ENCODE measurements around the gene SASS6.

The SASS6 gene

DNA sequence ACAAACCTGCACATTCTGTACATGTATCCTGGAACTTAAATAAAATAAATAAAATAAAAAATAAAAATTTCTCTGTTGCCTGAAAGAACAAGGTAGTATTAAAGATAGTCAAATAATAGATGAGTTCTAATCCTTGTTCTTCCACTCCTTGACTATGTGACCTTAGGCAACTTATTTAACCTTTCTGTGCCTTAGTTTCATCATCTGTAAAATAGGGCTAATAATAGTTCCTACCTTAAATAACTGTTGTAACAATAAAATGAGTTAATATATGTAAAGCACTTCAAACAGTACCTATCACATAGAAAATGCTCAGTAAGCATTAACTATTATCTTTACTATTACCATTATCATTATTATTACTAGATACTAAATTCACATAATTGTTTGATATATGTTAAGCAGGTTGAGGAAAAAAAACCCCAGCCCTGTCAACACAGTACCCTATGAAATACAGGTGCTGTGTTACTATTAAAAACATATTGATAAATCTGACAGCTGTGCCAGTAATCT, 23.1 kb downstream of the SASS6 start:
- DNase-seq (ENCODE audit: low read depth in 1 of 2, low spot score in 1 of 2): no peak

DNA sequence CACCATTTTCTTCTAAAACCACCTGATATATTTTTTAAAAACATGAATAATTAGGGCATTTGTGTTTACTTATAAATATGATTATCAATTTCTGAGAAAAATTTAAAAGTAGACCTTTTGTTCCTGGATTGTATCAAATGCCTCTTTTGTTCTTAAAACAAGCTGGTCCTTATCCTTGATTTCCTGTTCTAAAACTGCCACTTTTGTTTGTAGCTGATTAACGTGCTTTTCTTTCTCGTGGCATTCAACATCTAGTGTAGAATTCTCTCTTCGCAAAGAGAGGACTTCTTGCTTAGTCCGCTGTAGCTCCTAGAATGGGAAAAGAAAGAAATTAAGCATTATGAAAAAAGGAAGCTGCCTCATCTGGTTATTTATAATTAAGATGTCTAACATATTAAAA, 25.0 kb downstream of the SASS6 start:
- no peak for DNase-seq (ENCODE audit: low read depth in 1 of 2, low spot score in 1 of 2)

DNA sequence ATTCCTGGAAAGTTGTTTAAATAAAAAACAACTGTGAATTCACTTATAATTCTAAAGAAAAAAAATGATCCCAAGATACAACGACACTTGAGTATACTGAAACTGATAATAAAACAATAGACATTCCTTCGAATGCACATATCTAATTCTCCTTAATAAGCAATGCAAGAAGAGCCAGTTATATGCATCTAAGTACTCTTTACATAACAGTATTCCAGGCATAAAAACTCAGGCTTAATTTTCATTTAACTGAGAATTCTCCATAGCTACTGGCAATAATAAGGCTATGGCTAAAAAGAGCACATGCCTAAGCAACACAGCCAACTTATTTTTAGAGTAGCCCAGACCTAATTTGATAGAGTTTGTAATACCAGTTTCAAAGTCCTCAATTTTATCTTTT, 31.2 kb downstream of the SASS6 start:
- DNase-seq (ENCODE audit: low read depth in 1 of 2, low spot score in 1 of 2): no peak

DNA sequence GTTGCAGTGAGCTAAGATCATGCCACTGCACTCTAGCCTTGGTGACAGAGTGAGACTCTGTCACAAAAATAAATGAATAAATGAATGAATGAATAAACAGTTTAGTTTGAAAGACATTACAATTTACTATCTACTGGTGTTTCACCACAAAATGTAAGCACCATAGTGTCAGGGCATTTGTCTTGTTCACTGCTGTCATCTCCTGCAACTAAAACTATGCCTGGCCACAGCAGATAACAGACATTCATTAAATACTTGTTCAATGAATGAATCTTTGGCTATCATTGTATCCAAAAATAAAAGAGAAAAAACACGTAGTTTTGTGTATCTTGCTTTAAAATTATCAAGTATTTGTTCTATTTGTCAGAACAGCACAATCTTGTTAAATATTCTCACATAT, 32.5 kb downstream of the SASS6 start:
- DNase-seq (ENCODE audit: low read depth in 1 of 2, low spot score in 1 of 2): no peak

DNA sequence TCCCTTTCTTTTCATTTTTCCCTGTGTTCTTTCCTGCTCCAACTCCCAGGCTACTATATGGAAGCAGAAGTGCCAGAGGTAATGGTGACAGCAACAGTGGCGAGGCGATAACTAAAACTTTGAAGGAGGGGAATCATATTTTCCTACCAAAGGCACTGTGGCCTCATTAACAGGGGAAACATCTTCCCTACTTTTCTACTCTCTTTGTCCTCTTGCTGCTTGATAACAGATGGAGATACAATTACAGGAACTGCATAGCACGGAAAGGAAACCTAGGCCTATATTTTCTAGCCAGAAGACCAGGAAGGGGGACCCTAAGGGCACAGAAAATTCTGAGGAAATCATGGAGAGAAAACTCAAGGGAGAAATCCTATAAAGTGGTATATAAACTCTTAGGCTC, 42.3 kb downstream of the SASS6 start:
- no peak for DNase-seq (ENCODE audit: low read depth in 1 of 2, low spot score in 1 of 2)

DNA sequence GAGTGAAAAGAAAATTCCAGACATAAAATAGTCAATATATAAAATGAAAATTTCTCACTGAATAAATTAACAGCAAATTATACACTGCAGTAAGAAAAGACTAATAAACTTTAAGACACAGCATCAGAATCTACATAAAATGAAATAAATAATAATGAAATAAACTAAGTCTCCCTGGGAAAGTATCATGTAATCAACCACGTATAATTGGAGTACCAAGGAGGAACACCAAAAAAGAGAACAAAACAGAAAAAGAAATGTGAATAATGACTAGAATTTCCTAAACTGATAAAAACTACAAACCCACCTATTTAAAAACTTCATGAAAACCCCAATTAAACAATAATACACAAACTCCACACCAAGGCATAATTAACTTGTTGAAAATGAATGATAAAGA, 43.6 kb downstream of the SASS6 start:
- DNase-seq (ENCODE audit: low read depth in 1 of 2, low spot score in 1 of 2): no peak

DNA sequence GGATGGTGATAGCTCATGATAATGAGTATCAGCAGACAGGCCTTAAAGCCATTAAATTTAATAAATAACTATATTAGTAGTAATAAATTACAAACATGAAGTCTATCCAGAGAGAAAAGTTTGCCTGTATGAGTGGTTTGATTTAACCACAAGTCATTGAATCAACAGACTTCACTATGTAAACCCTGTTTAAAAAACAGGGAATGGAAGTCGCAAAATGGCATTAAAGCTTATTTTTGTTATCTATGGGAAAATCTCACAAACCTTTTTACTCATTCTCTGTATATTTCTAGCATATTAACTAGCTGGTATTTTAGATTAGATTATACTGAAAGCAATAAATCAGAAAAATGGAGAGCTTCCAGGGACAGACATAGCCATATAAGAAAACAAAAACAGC, 45.3 kb downstream of the SASS6 start:
- DNase-seq (ENCODE audit: low read depth in 1 of 2, low spot score in 1 of 2): no peak

DNA sequence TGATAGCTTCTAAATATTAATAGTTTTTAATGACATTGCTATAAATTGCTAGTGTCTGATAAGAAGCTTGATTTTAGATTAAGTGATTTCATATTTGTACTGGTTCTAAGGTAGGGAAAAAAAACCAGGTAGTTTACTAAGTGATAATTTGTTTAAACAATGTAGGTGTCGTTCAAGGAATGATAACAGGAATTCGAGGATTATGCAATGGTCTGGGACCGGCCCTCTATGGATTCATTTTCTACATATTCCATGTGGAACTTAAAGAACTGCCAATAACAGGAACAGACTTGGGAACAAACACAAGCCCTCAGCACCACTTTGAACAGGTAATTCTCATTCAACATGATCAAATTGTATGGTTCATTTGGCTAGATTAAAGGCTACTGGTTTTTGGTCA, 52.4 kb downstream of the SASS6 start:
- no peak for DNase-seq (ENCODE audit: low read depth in 1 of 2, low spot score in 1 of 2)

DNA sequence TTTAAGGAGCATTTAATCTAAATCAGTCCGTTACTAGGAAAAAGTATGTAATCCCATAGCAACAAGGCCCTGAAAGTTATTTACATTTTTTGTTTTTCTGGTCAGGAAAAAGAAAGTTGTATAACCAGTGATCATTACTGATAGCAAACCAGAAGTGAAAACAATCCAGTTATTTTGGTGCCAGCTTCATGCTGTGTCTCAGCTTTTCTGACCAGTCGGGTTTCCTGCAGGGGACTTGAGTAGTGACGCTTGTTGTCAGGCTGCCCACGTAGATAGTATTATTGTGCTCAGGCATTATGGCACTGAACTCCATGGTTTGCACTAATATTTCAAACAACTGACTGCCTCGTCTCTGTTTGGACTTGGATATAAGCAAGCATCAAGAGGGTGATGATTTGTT, 55.2 kb downstream of the SASS6 start:
- DNase-seq (ENCODE audit: low read depth in 1 of 2, low spot score in 1 of 2): no peak

DNA sequence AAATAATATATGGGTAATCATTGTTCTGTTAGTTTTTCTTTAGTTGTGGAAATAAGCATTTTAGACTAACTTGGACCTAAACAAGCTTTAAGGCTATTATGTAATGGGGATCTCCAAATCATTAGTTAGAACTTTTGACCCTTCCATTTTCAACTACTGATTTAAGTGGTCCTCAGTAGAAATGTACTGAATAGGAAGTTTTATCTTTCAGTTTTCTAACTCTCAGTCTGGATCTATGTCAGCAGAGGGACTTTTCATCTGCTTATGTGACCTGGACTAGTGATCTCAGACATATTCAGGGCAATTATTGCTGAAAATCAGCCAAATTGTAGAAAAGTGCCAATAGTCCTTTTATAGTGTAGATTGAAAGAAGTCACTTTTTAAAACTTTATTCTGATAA, 56.0 kb downstream of the SASS6 start:
- DNase-seq (ENCODE audit: low read depth in 1 of 2, low spot score in 1 of 2): no peak

DNA sequence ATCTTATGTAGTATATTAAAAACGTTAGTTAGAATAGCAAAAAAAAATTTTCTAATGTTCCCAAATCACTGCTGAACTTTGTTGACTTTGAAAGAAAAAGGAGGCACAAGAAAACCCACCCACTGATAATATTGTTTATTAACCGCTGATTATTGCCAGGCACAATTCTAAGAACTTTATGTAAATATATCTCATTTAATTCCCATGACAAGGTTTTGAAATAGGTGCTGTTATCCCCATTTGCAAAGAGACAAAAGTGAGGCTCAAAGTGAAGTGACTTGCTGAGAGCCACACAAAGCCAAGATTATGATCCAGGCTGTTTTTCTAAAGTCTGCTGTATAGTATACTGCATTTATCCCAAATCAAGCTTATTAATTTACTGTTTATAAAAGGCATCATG, 56.4 kb downstream of the SASS6 start:
- no peak for DNase-seq (ENCODE audit: low read depth in 1 of 2, low spot score in 1 of 2)

DNA sequence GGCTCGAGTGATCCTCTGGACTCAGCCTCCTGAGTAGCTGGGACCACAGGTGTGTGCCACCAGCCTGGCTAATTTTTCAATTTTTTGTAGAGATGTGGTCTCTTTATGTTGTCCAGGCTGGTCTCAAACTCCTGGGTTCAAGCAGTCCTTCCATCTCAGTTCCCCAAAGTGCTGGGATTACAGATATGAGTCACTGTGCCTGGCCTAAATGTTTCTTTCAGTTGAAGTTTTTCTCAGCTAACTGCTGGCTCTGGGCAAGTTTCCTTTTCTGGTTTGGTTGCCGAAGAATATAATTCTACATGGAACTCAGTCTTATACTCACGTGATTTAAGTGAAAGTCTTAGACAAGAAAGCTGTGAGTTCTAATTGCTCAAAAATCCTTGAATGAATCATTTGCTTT, 57.0 kb downstream of the SASS6 start:
- DNase-seq (ENCODE audit: low read depth in 1 of 2, low spot score in 1 of 2): no peak

DNA sequence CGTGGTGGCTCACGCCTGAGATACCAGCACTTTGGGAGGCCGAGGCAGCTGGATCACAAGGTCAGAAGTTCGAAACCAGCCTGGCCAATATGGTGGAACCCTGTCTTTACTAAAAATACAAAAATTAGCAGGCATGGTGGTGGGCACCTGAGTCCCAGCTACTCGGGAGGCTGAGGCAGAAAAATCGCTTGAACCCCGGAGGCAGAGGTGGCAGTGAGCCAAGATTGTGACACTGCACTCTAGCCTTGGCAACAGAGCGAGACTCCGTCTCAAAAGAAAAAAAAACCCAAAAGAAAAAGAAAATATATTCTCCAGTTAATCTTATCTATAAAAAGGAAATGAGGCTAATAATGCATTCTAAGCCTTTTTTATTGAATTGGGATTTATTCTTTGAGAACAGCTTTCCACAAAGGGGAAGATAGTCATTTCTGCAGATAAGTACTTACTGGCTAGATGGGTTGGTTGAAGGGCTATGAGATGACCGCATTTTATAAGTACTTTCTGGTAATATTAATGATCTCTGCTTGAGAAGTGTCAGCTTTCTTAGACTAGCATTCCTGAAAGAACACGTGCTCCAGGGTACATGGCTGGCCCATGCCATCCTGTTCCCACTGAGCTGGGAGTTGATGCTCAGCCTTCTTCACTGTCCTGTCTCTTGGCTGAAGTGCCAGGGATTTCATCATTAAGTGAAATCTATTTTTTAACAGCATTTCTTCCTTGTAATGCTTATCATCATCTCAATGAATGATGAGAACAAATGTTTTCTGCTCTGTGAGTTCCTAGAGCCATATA, 57.9 kb downstream of the SASS6 start:
- DNase-seq (ENCODE audit: low read depth in 1 of 2, low spot score in 1 of 2): no peak

DNA sequence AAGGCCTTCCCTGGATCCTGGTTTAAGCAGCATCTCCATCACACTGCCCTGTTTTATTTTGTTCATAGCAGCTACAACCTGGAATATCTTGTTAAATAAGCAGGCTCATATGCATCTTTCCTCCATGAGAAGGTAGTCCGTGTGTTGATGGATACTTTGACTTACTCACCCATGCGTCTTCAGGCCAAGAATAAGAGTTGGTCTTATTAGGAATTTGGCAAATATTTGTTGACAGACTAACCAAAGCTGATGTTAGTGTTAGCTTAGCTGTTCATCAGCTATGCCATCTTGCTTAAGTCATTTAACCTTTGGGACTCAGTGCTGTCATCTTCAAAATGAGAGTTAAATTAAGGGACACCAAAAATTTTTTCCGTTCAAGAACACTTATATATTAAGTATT, 59.2 kb downstream of the SASS6 start:
- DNase-seq (ENCODE audit: low read depth in 1 of 2, low spot score in 1 of 2): no peak

DNA sequence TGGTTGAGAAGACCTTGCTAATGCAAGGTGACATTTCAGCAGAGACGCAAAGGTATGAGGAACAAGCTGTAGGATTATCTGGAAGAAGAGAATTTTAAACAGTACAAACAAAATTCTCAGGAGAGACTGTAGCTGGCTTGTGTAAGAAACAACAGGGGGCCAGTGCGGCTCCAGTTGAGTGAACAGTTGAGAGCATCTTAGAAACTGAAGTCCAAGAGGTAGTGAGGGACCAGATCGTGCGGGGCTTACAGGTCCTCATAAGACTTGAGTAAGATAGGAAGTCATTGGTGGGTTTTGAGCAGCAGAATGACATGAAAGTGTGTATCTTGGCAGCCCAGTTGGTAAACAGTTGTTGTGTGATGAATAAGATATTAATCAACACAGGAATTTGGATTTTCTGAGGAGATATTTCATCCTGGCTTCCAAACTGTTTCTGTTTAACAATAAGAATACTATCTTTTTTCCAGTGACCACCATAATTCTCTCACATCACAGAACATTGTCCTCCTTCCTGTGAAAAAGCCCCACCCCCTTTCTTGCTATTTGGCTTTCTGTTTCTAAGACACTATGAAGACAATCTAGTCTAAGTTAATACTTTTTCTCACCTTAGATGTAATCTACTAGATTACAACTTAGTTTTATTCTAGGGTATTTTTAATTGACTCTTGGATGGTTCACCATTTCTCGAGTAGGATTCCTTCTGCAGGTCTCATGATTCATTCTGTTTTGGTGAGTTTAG, 62.4 kb downstream of the SASS6 start:
- no peak for DNase-seq (ENCODE audit: low read depth in 1 of 2, low spot score in 1 of 2)

DNA sequence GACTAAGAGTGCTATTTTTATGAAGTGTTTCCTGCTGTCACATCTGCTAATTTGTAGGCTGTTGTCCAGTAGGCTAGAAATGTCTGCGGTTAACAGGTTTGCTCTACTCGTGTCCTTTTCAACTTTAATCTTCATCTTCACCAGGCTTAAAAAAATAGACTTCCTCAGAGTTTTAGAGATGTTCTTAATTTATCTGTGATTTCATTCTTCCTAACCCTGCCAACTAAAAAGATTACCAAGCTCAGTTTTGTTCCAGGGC, 66.8 kb downstream of the SASS6 start:
- no peak for DNase-seq (ENCODE audit: low read depth in 1 of 2, low spot score in 1 of 2)

DNA sequence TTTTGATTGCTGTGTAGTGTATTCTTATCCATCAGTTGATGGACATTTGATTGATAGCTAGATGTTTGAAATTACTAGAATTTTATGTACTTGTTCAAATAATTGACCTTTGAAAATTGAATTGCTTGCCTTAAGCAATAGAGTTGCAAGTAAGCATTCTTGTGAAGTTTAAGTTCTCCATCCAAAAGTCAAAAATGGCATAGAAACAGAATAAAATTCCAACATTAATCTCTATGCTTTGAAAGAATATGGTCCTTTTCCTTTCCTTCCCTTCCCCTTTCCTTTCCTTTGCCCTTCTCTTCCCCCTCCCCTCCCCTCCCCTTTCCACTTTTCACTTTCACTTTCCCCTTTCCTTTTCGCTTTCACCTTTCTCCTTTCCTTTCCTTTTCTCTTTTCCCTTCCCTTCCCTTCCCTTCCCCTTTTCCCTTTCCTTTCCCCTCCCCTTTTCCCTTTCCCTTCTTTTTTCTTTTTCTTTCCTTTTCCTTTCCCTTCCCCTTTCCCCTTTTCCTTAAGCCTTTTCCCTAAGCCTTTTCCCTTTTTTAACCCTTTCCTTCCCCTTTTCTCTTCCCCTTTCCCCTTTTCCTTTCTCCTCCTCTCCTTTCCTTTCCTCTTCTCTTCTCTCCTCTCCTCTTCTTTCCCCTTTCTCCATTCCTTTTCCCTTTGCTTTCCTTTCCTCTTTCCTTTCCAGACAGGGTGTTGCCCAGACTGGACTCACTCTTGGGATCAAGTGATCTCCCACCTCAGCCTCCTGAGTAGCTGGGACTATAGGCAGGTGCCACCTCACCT, 67.4 kb downstream of the SASS6 start:
- DNase-seq (ENCODE audit: low read depth in 1 of 2, low spot score in 1 of 2): no peak

DNA sequence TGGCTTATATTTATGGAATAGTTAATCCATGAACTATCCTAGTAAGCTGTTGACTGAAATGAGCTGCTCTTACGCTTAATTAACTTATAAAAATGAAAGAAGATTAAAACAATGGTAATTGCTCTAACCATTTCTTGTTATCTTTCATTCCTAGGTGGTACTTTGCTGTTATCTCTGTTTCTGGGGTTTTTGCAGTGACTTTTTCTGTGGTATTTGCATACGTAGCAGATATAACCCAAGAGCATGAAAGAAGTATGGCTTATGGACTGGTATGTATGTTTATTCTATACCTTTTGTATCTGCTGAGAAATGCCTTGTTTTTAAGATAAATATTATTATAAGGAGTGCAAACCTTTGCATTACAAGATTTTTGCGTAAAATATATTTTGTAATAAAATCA, 71.0 kb downstream of the SASS6 start:
- DNase-seq (ENCODE audit: low read depth in 1 of 2, low spot score in 1 of 2): no peak

DNA sequence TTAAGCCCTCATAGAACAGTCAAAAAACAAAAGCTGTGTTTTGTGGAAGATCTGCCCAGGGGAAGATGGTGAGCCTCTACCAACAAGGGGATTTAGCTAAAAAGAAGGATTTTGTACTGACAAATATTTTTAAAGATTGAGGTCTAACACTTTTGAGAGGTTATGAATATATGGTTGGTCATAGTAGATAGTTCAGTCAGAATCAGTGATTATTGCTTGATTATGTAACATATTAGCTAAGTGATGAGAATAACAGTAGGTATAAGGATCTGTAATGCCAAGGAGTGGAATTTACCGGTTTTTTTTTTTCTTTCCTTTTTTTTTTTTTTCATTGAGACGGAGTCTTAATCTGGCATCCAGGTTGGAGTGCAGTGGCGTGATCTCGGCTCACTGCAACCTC, 79.0 kb downstream of the SASS6 start:
- no peak for DNase-seq (ENCODE audit: low read depth in 1 of 2, low spot score in 1 of 2)

DNA sequence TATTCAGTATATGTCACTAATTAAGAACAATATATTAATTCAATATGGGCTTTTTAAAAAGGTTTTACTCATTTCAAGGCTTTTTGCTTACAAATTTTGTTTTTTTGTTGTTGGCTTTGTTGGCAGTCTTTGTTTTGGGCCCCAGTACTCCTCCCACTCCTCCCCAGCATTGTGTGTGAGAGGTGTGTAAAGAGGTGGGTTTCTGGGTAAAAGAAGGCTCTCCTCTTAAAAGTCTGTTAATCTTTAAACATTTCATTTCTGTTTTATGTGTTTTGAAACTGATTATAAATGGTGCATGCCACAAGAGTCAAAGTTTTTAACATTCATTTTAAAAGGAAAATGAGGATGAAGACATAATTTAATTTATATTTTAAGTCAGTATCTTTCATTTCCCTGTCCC, 79.6 kb downstream of the SASS6 start:
- DNase-seq (ENCODE audit: low read depth in 1 of 2, low spot score in 1 of 2): no peak

DNA sequence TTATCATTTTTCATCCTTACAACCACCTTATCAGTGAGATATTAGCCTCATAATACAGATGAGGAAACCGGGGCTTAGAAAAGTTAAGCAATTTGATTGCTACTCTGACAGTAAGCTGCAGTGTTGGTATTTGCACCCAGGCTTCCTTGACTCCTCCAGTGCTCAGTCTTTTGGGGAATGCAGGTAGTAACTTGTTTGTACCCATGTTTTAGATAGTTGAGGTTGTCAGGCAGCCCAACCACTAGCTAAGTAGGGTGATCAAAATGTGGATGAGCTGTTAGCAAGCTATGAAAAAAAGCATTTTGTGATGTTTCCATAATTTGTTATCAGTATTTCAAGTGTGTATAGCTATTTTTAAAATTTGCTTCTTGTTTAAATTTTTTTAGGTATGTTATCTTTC, 80.8 kb downstream of the SASS6 start:
- DNase-seq (ENCODE audit: low read depth in 1 of 2, low spot score in 1 of 2): no peak

DNA sequence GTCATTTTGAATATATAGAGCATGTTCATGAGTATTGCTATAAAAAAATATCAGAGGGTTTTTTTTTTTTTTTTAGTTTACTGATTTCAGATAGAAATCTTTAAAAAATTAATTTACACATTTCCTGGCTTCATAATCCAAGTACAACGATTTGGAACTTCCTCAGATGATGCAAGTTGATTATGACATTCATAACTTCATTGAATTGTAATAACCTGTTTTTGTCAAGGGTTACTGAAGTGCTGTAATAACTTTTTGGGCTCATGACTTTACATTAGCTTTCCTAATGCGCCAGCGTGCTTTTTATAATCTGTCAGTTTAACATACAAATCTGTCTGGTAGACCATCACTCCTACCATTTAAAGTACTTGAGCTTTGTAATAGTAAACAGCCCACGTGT, 81.3 kb downstream of the SASS6 start:
- DNase-seq (ENCODE audit: low read depth in 1 of 2, low spot score in 1 of 2): no peak

Measured in activated T-helper 1 cell treated with anti-CD3 and anti-CD28 coated beads, Interleukin-2, amount 50 U/mL, for 16 hours (primary cell).